Hippocampal formation (tissue), 2 donors: ENCODE measurements around the gene RIC1.
"Not testable (repeated sequence)": the region's sequence is repeated elsewhere in the genome, so short reads cannot be mapped to it uniquely, and the experiment has no call there.

Source experiments
- DNase-seq, 2 donors: peaks; one replicate each; lab custom pipeline; 2025; lab: John Stamatoyannopoulos, UW

Gene RIC1

GRCh38 chr9:5624655-5625054 lies 4.3 kb upstream of the RIC1 start:
- no peak for DNase-seq

GRCh38 chr9:5626727-5627634 lies 1.9 kb upstream of the RIC1 start:
- DNase-seq: peak; percentile 39 to 88

- not testable (repeated sequence) for DNase-seq
Observed at GRCh38 chr9:5627686-5628085, 1.2 kb upstream of the RIC1 start.

GRCh38 chr9:5628183-5628529 lies 751 bp upstream of the RIC1 start:
- peak in 1 of 2 donors; percentile 68 for DNase-seq

- DNase-seq: peak; percentile 12 to 56
Observed at GRCh38 chr9:5629312-5630080, 589 bp downstream of the RIC1 start.

- DNase-seq: peak in 1 of 2 donors; percentile 36
Observed at GRCh38 chr9:5630081-5630507, 1.2 kb downstream of the RIC1 start.

- DNase-seq: no peak
Observed at GRCh38 chr9:5631026-5631425, 2.1 kb downstream of the RIC1 start.

- no peak for DNase-seq
Observed at GRCh38 chr9:5632540-5632939, 3.6 kb downstream of the RIC1 start.

- DNase-seq: no peak
Observed at GRCh38 chr9:5633243-5633642, 4.3 kb downstream of the RIC1 start.

GRCh38 chr9:5635390-5635789 lies 6.5 kb downstream of the RIC1 start:
- DNase-seq: no peak

GRCh38 chr9:5639816-5640215 lies 10.9 kb downstream of the RIC1 start:
- DNase-seq: no peak

GRCh38 chr9:5642170-5642569 lies 13.3 kb downstream of the RIC1 start:
- DNase-seq: no peak

GRCh38 chr9:5643005-5643624 lies 14.2 kb downstream of the RIC1 start:
- no peak for DNase-seq

GRCh38 chr9:5644501-5644900 lies 15.6 kb downstream of the RIC1 start:
- no peak for DNase-seq

GRCh38 chr9:5646116-5646515 lies 17.2 kb downstream of the RIC1 start:
- no peak for DNase-seq

GRCh38 chr9:5650356-5651105 lies 21.6 kb downstream of the RIC1 start:
- DNase-seq: no peak

GRCh38 chr9:5651246-5651645 lies 22.3 kb downstream of the RIC1 start:
- no peak for DNase-seq

- no peak for DNase-seq
Observed at GRCh38 chr9:5652821-5653220, 23.9 kb downstream of the RIC1 start.

- not testable (repeated sequence) for DNase-seq
Observed at GRCh38 chr9:5662804-5663203, 33.9 kb downstream of the RIC1 start.

- DNase-seq: no peak
Observed at GRCh38 chr9:5665059-5665458, 36.2 kb downstream of the RIC1 start.

- no peak for DNase-seq
Observed at GRCh38 chr9:5667391-5667790, 38.5 kb downstream of the RIC1 start.

GRCh38 chr9:5670079-5670478 lies 41.2 kb downstream of the RIC1 start:
- DNase-seq: peak in 1 of 2 donors; percentile 74
